ENCODE measurements around the gene NCOR1. TPM values are rescaled to one million over a fixed set of nuclear protein-coding genes. Genes with fewer than 3 reads are reported as not detected.

NCOR1 gene
- total and polyA plus RNA-seq, 2 of the 13 experiments (the other 11 are each of a cell fraction or from before 2014, with no cell fraction given) = 57.0 to 71.7 TPM

- no peaks in the 10 kb centered on the region for H3K9me3 ChIP-seq (ENCODE audit: low read length)
- intact Hi-C loops (cut with micrococcal nuclease; ENCODE audit: unreplicated experiment) (no loop called here), in situ Hi-C loops (cut with HindIII; ENCODE audit: extremely low pct_ligation_motif_present, low pct_unique_long_range_greater_than_20kb) (no loop called here)
- no peak overlapping the region for H3K9ac ChIP-seq (ENCODE audit: insufficient read depth, low read depth, low read length)
- TF ChIP-seq REPIN1 (CRISPR knock-in tag; IDR thresholded peaks at IDR 0.05; ENCODE audit: borderline replicate concordance, low read depth) = no peak
- TF ChIP-seq SIN3B (IDR thresholded peaks at IDR 0.05; ENCODE audit: low read length) = no peak
- no peak for TF ChIP-seq KLF13 (CRISPR knock-in tag; IDR thresholded peaks at IDR 0.05)
- no peak for TF ChIP-seq ZNF282 (IDR thresholded peaks at IDR 0.05; ENCODE audit: partially characterized antibody)
- TF ChIP-seq HDAC2 (CRISPR knock-in tag; IDR thresholded peaks at IDR 0.05) = no peak
- TF ChIP-seq CHD4 (IDR thresholded peaks at IDR 0.05; ENCODE audit: borderline replicate concordance, low read length) = no peak
- no peak for TF ChIP-seq HNF4G (IDR thresholded peaks at IDR 0.05; ENCODE audit: borderline replicate concordance, low read depth, low read length)
- no peak for TF ChIP-seq HNF4G (CRISPR knock-in tag; IDR thresholded peaks at IDR 0.05; ENCODE audit: borderline replicate concordance, low read depth)
- TF ChIP-seq, protein P1, sequence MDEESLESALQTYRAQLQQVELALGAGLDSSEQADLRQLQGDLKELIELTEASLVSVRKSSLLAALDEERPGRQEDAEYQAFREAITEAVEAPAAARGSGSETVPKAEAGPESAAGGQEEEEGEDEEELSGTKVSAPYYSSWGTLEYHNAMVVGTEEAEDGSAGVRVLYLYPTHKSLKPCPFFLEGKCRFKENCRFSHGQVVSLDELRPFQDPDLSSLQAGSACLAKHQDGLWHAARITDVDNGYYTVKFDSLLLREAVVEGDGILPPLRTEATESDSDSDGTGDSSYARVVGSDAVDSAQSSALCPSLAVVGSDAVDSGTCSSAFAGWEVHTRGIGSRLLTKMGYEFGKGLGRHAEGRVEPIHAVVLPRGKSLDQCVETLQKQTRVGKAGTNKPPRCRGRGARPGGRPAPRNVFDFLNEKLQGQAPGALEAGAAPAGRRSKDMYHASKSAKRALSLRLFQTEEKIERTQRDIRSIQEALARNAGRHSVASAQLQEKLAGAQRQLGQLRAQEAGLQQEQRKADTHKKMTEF (CRISPR knock-in tag; IDR thresholded peaks at IDR 0.05) = no peak
- TF ChIP-seq, protein P2, sequence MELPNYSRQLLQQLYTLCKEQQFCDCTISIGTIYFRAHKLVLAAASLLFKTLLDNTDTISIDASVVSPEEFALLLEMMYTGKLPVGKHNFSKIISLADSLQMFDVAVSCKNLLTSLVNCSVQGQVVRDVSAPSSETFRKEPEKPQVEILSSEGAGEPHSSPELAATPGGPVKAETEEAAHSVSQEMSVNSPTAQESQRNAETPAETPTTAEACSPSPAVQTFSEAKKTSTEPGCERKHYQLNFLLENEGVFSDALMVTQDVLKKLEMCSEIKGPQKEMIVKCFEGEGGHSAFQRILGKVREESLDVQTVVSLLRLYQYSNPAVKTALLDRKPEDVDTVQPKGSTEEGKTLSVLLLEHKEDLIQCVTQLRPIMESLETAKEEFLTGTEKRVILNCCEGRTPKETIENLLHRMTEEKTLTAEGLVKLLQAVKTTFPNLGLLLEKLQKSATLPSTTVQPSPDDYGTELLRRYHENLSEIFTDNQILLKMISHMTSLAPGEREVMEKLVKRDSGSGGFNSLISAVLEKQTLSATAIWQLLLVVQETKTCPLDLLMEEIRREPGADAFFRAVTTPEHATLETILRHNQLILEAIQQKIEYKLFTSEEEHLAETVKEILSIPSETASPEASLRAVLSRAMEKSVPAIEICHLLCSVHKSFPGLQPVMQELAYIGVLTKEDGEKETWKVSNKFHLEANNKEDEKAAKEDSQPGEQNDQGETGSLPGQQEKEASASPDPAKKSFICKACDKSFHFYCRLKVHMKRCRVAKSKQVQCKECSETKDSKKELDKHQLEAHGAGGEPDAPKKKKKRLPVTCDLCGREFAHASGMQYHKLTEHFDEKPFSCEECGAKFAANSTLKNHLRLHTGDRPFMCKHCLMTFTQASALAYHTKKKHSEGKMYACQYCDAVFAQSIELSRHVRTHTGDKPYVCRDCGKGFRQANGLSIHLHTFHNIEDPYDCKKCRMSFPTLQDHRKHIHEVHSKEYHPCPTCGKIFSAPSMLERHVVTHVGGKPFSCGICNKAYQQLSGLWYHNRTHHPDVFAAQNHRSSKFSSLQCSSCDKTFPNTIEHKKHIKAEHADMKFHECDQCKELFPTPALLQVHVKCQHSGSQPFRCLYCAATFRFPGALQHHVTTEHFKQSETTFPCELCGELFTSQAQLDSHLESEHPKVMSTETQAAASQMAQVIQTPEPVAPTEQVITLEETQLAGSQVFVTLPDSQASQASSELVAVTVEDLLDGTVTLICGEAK (IDR thresholded peaks at IDR 0.05) = no peak
- TF ChIP-seq, protein P2 (CRISPR knock-in tag; IDR thresholded peaks at IDR 0.05) = no peak
- TF ChIP-seq NFIC (IDR thresholded peaks at IDR 0.05; ENCODE audit: low read length) = no peak
- ChIA-PET POLR2A (no interaction called here), CTCF (ENCODE audit: low intra/inter-chr PET ratio, low total read pairs) (no interaction called here)
- 89% methylated on average over 9 of the region's 9 CpGs for WGBS (ENCODE audit: low lambda C conversion rate)
- H3K4me1 ChIP-seq (ENCODE audit: insufficient read depth, low read length) = peaks cover 65% of the 10 kb centered on the region
- H4K20me1 ChIP-seq (ENCODE audit: insufficient read depth, low read length) = no peaks in the 10 kb centered on the region
- ATAC-seq (no peak), DNase-seq (ENCODE audit: low spot score) (no peak), FAIRE-seq (no peak)
- H3K4me3 ChIP-seq (replicated peaks in 1 of 3; ENCODE audit: insufficient read depth in 1 of 3, low read depth in 2 of 3, low read length in 3 of 3) = no peak overlapping the region
- no peak overlapping the region for H2AFZ ChIP-seq (ENCODE audit: low read length)
- H3K79me2 ChIP-seq (ENCODE audit: insufficient read depth, low read length) = peaks cover 6% of the 10 kb centered on the region
- peak overlapping the region; percentile 31; the same call in 1 of the 2 replicates for H3K4me2 ChIP-seq (ENCODE audit: low read depth, low read length)
- no peaks in the 10 kb centered on the region; a peak in 1 of 5 replicates for H3K36me3 ChIP-seq (replicated peaks in 1 of 2; ENCODE audit: control insufficient read depth in 1 of 2, insufficient read depth in 2 of 2, low read length in 2 of 2)
- peak overlapping the region; percentile 67 for H3K27ac ChIP-seq (ENCODE audit: extremely low read length, insufficient read depth, low read length)
- H3K27me3 ChIP-seq (ENCODE audit: control insufficient read depth in 1 of 2, insufficient read depth in 2 of 2, low read length in 2 of 2) = no peaks in the 10 kb centered on the region
- BruUV-seq (replicated peaks) = TSS peak; percentile 8
Measured at GRCh38 chr17:16254773-16255400, 39.6 kb upstream of the NCOR1 start.
